DMS 273 treated with DMSO at 0.1 percent for 48 hours (cell line): Measurements from ENCODE around the gene RFX7.

Experiments
- DNase-seq: peaks from one replicate; lab custom pipeline; 2025; lab: John Stamatoyannopoulos, UW

RFX7 gene

DNA sequence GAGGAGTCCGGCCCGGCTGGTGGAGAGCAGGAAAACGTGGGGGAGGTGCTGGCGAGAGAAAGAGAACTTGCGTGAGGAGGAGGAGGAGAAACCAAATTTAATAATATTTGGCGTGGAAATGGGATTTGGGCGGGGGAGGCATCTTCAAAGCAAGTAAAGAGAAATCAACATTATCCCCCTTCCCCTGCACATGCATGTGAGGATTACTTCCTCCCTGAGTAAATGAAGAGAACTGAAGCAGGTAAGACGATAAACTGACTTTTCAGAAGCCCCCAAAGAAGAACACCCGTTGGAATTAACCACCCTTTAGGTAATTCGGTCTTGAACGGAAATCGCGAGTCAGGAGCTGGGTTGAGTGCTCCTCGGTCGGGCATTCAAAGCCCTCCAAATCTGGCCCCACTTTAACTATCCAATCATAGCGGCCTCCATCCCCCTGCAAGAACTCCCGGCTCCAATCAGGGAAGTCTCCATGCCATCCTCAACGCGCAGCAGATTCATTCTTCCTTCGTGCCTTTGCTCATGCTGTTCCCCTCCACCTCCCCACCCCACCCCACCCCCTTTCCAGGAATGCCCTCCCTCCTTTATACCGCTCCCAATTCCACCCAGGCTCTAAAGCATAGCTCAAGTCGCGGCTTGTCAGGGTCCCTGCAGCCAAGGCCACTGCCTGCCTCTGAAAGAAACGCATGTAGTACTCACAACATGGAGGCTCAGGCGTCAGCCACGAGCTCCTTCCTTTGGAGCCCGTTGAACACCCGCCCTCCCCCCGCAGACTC, 545 bp upstream of the RFX7 start:
- peak; percentile 86 for DNase-seq

GRCh38 chr15:56242576-56243162, 1.0 kb downstream of the RFX7 start:
- no peak for DNase-seq

- no peak for DNase-seq
Observed at GRCh38 chr15:56241374-56242105, 2.1 kb downstream of the RFX7 start.

GRCh38 chr15:56240390-56240789, 3.3 kb downstream of the RFX7 start:
- no peak for DNase-seq

DNA sequence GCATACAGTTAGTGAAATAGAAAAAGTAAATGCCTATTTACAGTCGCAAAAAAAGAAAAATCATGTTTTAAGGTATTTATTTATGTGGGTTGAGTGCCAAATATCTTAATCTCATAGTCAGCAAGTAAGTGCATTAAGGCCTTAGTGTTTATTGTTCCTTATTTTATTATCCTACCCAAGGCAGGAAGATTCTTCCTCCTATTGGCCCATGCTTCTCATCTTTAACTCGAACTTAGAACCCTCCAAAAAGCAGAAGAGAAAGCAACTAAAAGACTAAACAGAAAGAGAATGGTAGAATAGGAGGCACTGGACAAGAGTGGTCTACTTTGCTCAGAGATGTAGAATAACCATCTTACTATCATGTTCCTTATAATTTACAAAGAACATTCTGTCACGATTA, 7.5 kb downstream of the RFX7 start:
- no peak for DNase-seq

DNA sequence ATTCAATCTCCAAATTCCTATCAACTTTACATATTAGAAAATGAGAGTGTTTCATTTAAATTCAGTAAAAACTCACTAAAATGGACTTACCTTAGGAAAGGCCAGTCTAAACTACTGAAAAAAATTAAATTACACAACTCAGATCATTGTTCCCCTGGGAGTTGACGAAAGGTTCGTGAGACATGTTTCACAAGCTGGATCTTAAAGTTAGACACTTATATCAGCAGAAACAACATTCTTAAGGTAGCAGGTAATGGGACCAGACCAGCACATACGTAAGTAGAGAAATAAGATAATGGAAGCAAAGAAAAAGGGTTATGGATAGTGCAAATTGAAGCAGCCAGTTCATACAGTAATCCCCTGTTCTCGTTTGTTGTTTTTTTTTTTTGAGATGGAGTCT, 8.9 kb downstream of the RFX7 start:
- DNase-seq, result no peak

DNA sequence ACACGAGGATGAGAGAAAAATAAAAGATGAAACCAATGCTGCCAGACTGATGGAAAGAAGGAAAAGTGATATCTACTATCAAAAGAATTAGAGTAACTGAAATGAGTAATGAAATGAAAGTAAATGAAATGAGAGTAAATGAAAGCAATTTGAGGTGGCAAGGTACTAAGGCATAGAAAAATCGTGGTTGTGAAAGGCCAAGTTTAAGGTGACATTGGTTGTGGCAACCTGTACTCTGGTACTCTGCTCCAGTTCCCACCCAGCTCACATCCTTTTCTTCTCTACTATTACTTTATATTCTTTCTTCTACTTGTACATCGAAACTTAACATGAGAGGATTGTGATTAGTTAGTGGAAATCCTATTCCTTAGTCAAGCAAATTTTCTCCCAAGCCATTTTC, 10.1 kb downstream of the RFX7 start:
- DNase-seq, result no peak

GRCh38 chr15:56232058-56232457, 11.6 kb downstream of the RFX7 start:
- DNase-seq, result no peak

DNA sequence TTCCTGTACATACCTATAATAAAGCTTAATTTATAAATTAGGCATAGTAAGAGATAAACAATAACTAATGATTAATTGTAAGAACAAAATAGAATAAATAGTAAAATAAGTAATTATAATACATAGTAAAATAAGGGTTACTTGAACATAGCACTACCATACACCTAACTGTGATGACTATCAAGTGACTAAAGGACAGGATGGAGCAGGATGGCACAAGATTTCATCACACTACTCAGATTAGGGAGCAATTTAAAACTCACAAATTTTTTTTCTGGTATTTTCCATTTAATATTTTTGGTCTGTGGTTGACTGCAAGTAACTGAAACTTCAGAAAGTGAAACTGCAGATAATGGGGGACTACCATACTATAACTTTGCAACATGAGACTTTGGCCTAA, 14.8 kb downstream of the RFX7 start:
- DNase-seq, result no peak

GRCh38 chr15:56228352-56228751, 15.3 kb downstream of the RFX7 start:
- no peak for DNase-seq

DNA sequence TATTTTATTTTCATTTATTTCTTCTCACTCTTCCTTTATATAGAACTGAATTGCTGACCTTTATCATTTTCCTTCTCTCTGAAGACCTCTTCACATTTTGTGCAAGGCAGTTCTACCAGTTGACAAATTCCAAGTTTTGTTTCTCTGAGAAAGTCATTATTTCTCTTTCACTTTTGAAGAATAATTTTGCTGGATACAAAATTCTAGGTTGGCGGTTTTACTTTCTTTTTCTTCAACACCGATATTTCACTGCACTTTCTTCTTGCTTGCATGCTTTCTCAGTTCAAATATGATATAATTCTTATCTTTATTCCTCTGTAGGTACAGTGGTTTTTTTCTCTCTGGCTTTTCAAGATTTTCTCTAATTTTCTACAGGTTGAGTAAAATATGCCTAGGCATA, 15.9 kb downstream of the RFX7 start:
- no peak for DNase-seq

GRCh38 chr15:56227306-56227705, 16.4 kb downstream of the RFX7 start:
- DNase-seq, result no peak

DNA sequence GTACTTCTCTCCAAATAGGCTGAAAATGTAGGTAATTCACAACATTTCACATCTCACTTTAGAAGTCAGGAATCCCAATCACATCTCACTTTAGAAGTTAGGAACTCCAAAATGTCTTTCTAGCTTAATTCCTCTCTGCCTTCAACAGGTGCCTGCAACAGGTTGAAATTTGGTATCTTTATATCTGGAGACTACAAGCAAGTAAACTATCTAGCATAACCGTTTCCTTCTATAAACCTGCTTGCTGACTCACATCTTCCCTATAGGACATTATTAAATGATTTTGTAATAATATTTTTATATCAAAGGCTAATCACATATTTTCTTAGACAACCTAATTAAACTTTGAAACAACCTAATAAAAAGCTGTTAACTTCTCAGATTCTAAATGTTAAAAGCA, 18.2 kb downstream of the RFX7 start:
- no peak for DNase-seq

GRCh38 chr15:56222302-56222701, 21.4 kb downstream of the RFX7 start:
- DNase-seq, result no peak

DNA sequence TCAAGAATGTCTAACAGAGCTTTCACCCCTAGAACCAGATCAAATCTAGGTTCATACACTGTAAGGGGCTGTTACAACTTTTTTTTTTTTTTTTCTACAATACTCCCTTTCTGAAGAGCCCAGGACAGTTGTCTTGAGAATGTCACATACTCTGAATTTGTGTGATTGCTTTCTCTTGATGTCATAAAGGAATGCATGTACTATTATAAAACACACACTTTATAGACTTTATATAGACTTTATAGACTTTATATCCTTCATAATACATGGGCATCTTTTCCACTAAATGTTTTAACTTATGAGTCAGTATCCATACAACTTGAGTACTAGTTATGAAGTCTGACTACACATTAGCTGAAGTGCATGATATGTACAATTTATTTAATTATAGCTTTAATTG, 26.3 kb downstream of the RFX7 start:
- DNase-seq, result no peak

DNA sequence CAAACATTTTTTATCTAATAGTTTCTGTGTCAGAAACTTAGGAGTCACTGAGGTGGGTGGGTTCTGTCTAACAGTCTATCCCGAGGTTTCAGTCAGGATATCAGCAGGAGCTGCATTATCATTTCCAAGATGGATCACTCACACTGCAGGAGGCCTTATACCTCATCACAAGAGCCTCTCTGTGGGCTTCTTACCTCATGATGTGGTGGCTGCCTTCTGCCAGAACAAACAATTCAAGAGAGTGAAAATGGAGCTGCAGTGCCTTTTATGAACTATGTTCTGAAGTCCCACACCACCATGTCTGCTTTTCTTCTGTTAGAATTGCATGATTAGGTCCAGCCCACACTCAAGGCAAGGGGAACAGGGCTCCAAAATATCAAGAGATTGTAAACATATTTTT, 27.9 kb downstream of the RFX7 start:
- no peak for DNase-seq

DNA sequence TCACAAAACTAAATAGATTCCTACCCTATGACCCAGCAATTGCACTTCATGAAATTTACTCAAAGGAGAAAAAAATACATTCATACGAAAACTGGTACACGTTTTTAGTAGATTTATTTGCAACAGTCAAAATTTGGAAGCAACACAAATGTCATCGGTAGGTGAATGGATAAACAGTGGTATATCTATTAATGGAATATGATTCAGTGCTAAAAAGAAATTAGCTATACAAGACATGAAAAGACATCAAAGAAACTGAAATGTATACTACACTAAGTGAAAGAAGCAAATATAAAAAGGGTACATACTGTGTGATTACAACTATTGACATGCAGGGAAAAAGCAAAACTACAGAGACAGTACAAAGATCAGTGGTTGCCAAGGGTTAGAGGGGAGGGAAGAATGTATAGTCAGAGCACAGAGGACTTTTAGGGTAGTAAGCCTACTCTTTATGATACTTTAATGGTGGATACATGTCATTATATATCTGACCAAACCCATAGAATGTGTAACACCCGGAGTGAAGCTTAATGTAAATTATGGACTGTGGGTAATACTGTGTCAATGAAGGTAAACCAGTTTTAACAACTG, 31.6 kb downstream of the RFX7 start:
- DNase-seq, result no peak

DNA sequence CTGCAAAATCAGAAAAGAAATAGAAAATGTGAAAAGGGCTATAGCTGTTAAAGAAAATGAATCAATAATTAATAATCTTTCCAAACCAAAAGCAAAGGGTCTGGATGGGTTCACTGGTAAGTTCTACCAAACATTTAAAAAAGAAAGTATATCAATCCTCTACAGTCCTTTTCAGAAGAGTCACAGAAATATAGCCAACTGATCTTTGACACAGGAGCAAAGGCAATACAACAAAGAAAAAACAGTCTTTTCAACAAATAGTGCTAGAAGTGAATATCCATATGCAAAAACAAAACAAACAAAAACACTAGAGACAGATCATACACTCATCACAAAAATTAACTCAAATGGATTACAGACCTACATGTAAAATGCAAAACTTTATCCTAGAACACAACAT, 32.6 kb downstream of the RFX7 start:
- no peak for DNase-seq

GRCh38 chr15:56208641-56209155, 35.0 kb downstream of the RFX7 start:
- DNase-seq, result no peak

GRCh38 chr15:56208185-56208584, 35.5 kb downstream of the RFX7 start:
- no peak for DNase-seq

- no peak for DNase-seq
Observed at GRCh38 chr15:56207711-56208110, 36.0 kb downstream of the RFX7 start.

GRCh38 chr15:56207092-56207491, 36.6 kb downstream of the RFX7 start:
- no peak for DNase-seq
